ENCODE data around the gene EEIG1. TPM values are rescaled to one million over a fixed set of nuclear protein-coding genes. Genes with fewer than 3 reads are reported as not detected.

EEIG1 gene
- total RNA-seq, 4 donors from 2014 or later = 33.9 to 53.8 (median 50.2) TPM

DNA sequence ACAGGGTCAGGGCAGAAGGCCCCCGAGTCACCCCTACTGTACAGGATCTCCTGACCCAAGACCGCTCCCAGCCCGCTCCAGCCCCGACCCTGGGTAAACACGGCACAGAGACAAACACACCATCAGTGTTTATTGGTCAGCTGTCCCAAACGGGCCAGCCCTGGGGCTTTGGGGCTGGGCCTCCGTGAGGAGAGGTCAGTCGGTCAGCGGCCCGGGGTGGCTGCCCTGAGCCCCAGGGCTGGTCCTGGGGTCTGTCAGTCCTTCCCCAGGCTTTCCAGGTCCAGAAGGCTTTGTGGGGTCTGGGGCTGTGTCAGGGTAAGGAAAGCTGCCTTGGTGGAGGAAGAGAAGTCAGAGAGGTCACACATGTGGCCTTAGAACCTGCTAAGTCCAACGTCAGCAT is 45.8 kb downstream of the EEIG1 start:
- Histone ChIP-seq H3K36me3 (peaks cover 0 to 22% (median 0%) of the 10 kb centered on the region in 3 donors), H3K27ac (no peak overlapping the region), H3K27me3 (no peaks in the 10 kb centered on the region), H3K4me3 (no peak overlapping the region), H3K4me1 (peaks cover 5 to 59% (median 38%) of the 10 kb centered on the region in 4 donors), H3K9me3 (no peaks in the 10 kb centered on the region)
- WGBS, 2 donors = 60 to 75% methylated on average over 4 to 11 of the region's 11 CpGs
- no peak for TF ChIP-seq POLR2A (IDR thresholded peaks at IDR 0.05)
- TF ChIP-seq EP300 (IDR thresholded peaks at IDR 0.05) = no peak
- TF ChIP-seq, protein P1, sequence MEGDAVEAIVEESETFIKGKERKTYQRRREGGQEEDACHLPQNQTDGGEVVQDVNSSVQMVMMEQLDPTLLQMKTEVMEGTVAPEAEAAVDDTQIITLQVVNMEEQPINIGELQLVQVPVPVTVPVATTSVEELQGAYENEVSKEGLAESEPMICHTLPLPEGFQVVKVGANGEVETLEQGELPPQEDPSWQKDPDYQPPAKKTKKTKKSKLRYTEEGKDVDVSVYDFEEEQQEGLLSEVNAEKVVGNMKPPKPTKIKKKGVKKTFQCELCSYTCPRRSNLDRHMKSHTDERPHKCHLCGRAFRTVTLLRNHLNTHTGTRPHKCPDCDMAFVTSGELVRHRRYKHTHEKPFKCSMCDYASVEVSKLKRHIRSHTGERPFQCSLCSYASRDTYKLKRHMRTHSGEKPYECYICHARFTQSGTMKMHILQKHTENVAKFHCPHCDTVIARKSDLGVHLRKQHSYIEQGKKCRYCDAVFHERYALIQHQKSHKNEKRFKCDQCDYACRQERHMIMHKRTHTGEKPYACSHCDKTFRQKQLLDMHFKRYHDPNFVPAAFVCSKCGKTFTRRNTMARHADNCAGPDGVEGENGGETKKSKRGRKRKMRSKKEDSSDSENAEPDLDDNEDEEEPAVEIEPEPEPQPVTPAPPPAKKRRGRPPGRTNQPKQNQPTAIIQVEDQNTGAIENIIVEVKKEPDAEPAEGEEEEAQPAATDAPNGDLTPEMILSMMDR (IDR thresholded peaks at IDR 0.05) = no peak
- DNase-seq (ENCODE audit: low spot score in 2 of 2) = no peak

DNA sequence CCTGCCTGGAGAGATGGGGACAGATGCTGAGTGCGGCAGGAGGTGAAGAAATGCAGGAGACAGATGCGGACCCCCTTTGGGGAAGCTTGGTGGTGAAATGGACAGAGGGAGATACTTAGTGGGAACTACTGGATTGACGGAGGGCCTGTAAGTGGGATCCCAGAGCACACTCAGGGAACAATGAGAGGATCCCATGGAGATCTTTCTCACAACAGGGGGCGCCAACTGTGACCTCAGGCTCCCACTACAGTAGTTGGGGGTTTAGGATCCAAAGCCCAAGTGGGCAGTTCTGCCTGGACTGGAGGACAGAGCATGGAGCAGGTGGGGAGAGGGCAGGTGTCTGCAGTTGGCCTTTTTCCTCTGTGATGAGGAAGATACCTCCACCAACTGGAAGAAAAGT is 46.5 kb downstream of the EEIG1 start:
- H3K4me1 ChIP-seq = peaks cover 5 to 59% (median 38%) of the 10 kb centered on the region in 4 donors
- TF ChIP-seq, protein P1 (IDR thresholded peaks at IDR 0.05) = no peak
- no peak for TF ChIP-seq POLR2A (IDR thresholded peaks at IDR 0.05)
- no peak for TF ChIP-seq EP300 (IDR thresholded peaks at IDR 0.05)
- DNase-seq (ENCODE audit: low spot score in 2 of 2) = no peak
- H3K4me3 ChIP-seq = no peak overlapping the region
- 81 to 91% methylated on average over 4 of the region's 4 CpGs for WGBS, 2 donors
- peaks cover 0 to 22% (median 0%) of the 10 kb centered on the region in 3 donors for H3K36me3 ChIP-seq
- H3K9me3 ChIP-seq = no peaks in the 10 kb centered on the region
- H3K27ac ChIP-seq = no peak overlapping the region
- H3K27me3 ChIP-seq = peaks cover 0 to 4% of the 10 kb centered on the region in 2 donors

DNA sequence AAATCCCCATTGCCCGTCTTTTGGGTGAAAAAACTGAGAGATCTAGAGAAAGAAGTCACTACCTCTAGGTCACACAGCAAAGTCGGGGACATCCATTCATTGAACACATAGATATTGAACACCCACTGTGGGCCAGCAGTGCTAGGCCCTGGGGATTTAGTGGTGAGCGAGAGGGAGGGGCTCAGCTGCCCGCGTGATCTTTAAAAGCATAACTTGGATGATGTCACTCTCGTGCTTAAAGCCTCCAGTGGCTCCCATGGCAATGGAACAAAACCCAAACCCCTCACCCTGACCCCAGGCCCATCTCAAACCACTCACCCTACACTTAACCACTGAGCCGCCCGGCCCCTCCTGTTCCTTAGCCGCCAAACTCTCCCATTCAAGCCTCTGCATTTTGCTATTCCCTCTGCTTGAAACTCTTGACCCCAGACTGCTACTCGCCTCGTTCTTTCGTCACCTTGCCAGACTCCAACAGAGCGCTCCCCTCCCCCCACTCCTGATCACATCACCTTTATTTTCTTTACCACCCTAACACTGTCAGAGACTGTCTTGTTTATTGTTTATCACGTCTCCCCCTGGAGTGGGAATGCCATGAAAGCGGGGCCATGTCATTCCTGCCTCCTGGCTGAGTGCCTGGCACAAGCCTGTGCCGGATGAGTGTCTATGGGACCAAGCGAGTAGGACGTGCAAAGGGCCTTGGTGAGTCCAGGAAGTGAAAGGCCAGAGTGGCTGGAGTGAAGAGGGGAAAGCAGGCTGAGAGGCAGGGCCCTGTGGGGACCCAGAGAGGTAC is 49.5 kb downstream of the EEIG1 start:
- Histone ChIP-seq H3K27ac (peak overlapping the region in 2 of 4 donors; percentile 67), H3K27me3 (peaks cover 0 to 30% of the 10 kb centered on the region in 2 donors), H3K4me1 (peaks cover 0 to 54% (median 30%) of the 10 kb centered on the region in 4 donors), H3K9me3 (no peaks in the 10 kb centered on the region), H3K4me3 (peak overlapping the region; percentile 29 to 66 (median 52)), H3K36me3 (peaks cover 0 to 22% (median 0%) of the 10 kb centered on the region in 3 donors)
- WGBS, 2 donors = 14 to 20% methylated on average over 18 of the region's 18 CpGs
- TF ChIP-seq POLR2A (IDR thresholded peaks at IDR 0.05) (no peak), EP300 (IDR thresholded peaks at IDR 0.05) (peak in 1 of 2 donors; percentile 1)
- TF ChIP-seq, protein P1 (IDR thresholded peaks at IDR 0.05) = no peak
- DNase-seq (ENCODE audit: low spot score in 2 of 2) = no peak

Other genes starting within 250 kb of the EEIG1 start
- gene TOR2A, start 245.7 kb downstream of the EEIG1 start, total RNA-seq = 10 to 100 TPM; 13.3 to 15.3 (median 14.4) TPM
- gene SH2D3C, start 202.3 kb downstream of the EEIG1 start, total RNA-seq = 10 to 100 TPM in 3 of 4 donors, 1 to 10 TPM in 1; 4.2 to 18.9 (median 13.4) TPM
- 100 to 1,000 TPM in 2 of 4 donors, 10 to 100 TPM in 2; 66.6 to 112 (median 87.6) TPM for gene CDK9, start 195.0 kb downstream of the EEIG1 start, total RNA-seq
- 100 to 1,000 TPM; 136 to 309 (median 143) TPM for gene FPGS, start 178.1 kb downstream of the EEIG1 start, total RNA-seq
- gene ENG, start 126.3 kb downstream of the EEIG1 start, total RNA-seq = 100 to 1,000 TPM in 1 of 4 donors, 10 to 100 TPM in 3; 24.9 to 137 (median 85.6) TPM
- gene AK1, start 103.3 kb downstream of the EEIG1 start, total RNA-seq = 10 to 100 TPM; 29.9 to 65.1 (median 38.7) TPM
- gene ST6GALNAC6, start 81.4 kb downstream of the EEIG1 start, total RNA-seq = 100 to 1,000 TPM; 108 to 193 (median 172) TPM
- 10 to 100 TPM; 23.9 to 70.5 (median 37.0) TPM for gene ST6GALNAC4, start 63.9 kb downstream of the EEIG1 start, total RNA-seq
- under 1 TPM in 1 of 4 donors, not detected in 3; 0.59 TPM for gene PIP5KL1, start 50.2 kb downstream of the EEIG1 start, total RNA-seq
- gene DPM2, start 43.1 kb downstream of the EEIG1 start, total RNA-seq = 10 to 100 TPM in 3 of 4 donors, 1 to 10 TPM in 1; 9.0 to 21.9 (median 14.7) TPM
- gene NAIF1, start 86.3 kb upstream of the EEIG1 start, total RNA-seq = 10 to 100 TPM in 1 of 4 donors, 1 to 10 TPM in 3; 5.4 to 11.2 (median 8.1) TPM
- 10 to 100 TPM; 23.4 to 29.7 (median 27.2) TPM for gene SLC25A25, start 87.2 kb upstream of the EEIG1 start, total RNA-seq
- 100 to 1,000 TPM in 1 of 4 donors, 10 to 100 TPM in 3; 68.9 to 180 (median 74.7) TPM for gene PTGES2, start 146.7 kb upstream of the EEIG1 start, total RNA-seq
- not detected for gene LCN2, start 168.5 kb upstream of the EEIG1 start, total RNA-seq
- gene BBLN, start 179.3 kb upstream of the EEIG1 start, total RNA-seq = 100 to 1,000 TPM; 202 to 310 (median 243) TPM
- 10 to 100 TPM; 59.4 to 99.3 (median 71.4) TPM for gene CIZ1, start 210.6 kb upstream of the EEIG1 start, total RNA-seq
- gene DNM1, start 222.4 kb upstream of the EEIG1 start, total RNA-seq = 10 to 100 TPM; 19.9 to 50.4 (median 41.4) TPM

All from tibial nerve (tissue), 4 donors.